COLO829 (cell line): ENCODE results near the gene UBXN10.

Experiments used
- DNase-seq: peaks from one replicate; pipeline ENCODE4 v3.0.0; 2012; ENCODE audit warnings: low spot score

The UBXN10 gene, protein sequence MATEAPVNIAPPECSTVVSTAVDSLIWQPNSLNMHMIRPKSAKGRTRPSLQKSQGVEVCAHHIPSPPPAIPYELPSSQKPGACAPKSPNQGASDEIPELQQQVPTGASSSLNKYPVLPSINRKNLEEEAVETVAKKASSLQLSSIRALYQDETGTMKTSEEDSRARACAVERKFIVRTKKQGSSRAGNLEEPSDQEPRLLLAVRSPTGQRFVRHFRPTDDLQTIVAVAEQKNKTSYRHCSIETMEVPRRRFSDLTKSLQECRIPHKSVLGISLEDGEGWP

GRCh38 chr1:20185834-20186782 lies at the start of gene UBXN10, which contains the start of gene PLA2G2C:
UBXN10 (plus strand) TSS chr1:20186096; CDS start chr1:20190562, 4,466 bp downstream.
PLA2G2C (minus strand) TSS chr1:20186518; CDS start chr1:20177363, 9,155 bp downstream.
- no peak for DNase-seq

GRCh38 chr1:20136249-20136648 lies 49.6 kb upstream of the UBXN10 start:
- no peak for DNase-seq

DNA sequence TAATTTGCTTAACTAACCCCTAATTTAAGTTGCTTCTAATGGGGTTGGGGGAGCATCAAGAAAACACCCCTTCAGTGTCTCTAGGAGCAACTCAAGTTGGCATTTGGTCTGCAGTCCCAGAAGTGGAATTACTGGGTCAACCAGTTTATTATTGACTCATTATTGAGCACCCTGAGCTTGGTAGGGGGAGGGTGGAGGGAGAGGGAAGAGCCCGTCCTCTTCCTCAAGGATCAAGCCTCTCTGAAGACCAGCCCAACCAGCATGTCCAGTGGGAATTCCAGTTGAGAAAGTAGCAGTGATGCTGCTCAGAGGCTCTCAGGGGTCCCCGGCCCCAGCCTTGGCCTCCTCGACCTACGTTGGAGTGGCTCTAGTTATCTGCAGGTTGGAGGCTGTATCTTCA lies 48.8 kb upstream of the UBXN10 start:
- DNase-seq, result no peak

DNA sequence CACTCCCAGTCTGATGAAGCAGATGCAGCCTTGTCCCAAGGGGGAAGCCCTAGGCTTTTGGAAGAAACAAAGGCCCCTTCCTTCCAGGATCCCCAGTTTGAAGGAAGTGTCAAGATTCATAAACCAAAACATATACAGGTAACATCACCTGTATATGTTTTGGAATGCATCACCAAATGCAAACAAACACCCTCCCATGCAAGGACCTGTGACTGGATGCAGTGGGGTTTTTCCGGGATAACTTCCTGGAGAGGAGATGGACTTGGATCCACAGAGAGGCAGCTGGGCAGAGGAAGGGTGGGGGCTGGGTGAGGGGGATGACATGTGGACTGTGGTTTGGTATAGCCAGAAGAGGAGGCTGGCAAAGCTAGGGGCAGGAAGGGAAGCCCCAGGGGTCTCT lies 48.3 kb upstream of the UBXN10 start:
- no peak for DNase-seq

GRCh38 chr1:20138346-20138745 lies 47.5 kb upstream of the UBXN10 start:
- no peak for DNase-seq

GRCh38 chr1:20138961-20139550 lies 46.8 kb upstream of the UBXN10 start, which contains the start of gene PLA2G2F:
PLA2G2F (plus strand) TSS chr1:20139323; CDS start chr1:20139428, 105 bp downstream.
- DNase-seq, result no peak

GRCh38 chr1:20139776-20140612 lies 45.9 kb upstream of the UBXN10 start:
- no peak for DNase-seq

DNA sequence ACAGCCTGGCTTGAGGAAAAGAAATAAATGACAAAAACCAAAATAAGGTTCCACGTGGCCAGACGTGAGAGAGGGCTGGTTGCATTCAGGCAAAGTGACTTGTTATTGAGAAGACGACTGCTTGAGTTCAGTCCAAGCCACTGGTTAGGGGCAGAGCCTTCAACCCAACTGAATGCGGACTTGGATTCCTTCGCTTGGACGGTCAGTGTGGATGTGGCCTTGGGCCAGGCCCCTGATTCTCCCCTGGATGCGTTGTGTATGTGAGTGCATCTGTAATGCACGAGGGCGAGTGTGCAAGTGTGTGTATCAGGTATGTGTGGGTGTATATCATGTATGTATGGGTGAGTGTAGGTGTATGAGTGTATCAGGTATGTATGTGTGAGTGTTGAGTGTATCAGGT lies 44.9 kb upstream of the UBXN10 start:
- no peak for DNase-seq

DNA sequence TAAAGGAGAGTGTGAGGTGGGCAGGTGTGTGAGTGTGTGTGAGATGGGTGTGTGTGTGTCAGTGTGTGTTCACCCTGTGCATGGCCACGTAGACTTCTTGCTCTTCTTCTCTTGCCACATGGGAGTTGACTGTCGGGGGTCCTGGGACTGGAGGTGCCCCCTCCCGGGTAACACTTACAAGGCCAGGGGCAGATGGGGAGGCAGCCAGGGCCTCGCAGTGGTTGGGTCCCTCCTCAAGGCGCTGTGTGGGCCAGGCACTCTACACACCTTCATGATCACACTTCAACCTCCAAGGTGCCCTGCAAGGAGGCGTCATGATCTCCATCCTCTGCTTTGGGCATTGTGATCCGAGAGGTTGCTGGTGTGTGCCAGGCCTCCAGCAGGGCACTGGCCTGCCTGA lies 44.4 kb upstream of the UBXN10 start:
- DNase-seq, result no peak

DNA sequence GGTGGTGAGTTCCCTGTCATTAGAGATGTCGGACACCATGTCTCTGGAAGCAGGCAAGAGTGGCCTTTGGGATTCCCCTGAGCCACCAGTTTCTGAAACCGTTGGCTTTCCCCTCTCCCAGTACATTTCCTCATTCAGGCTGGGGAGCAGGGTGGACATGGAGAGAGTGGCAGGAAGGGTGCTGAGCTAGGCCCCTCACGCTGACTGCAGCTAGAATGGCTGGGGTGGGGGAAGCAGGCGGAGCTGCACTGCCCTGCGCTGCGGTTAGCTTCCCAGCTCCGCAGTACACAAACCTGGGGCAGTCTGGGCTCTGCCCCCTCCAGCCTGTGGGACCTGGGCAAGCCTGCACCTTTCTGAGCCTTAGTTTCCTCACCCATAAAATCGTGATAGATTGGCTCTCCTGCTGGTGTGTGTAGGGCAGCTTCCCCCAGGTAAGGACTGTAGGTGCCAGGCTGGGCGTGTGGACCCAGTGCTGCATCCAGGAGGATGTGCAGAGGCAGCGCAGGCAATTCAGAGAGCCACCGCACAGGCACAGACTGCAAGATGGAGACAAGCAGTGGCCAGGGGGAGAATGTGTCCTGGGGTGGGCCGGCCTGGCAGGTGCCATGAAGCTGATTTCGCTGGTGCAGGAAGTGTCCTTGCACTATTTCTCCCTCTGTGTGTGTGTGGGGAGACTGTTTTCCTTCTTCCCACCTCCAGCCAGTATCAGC lies 43.7 kb upstream of the UBXN10 start:
- DNase-seq, result no peak

DNA sequence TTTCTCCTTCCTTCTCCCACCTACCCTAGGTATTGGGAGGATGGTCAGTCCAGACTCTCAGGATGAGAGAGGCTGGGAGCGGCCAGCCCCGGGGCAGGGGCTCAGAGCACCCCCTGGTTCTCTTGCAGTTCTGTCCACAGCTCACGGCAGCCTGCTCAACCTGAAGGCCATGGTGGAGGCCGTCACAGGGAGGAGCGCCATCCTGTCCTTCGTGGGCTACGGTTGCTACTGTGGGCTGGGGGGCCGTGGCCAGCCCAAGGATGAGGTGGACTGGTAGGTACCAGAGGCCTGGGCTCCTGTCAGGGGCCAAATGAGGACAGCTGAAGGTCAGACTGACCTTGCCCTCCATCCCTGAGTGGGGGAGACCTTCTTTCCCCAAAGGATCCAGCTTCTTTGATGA lies 42.6 kb upstream of the UBXN10 start:
- no peak for DNase-seq

GRCh38 chr1:20143734-20144565 lies 41.9 kb upstream of the UBXN10 start:
- no peak for DNase-seq

- DNase-seq, result no peak
Measured at GRCh38 chr1:20147846-20148570, 37.9 kb upstream of the UBXN10 start.

DNA sequence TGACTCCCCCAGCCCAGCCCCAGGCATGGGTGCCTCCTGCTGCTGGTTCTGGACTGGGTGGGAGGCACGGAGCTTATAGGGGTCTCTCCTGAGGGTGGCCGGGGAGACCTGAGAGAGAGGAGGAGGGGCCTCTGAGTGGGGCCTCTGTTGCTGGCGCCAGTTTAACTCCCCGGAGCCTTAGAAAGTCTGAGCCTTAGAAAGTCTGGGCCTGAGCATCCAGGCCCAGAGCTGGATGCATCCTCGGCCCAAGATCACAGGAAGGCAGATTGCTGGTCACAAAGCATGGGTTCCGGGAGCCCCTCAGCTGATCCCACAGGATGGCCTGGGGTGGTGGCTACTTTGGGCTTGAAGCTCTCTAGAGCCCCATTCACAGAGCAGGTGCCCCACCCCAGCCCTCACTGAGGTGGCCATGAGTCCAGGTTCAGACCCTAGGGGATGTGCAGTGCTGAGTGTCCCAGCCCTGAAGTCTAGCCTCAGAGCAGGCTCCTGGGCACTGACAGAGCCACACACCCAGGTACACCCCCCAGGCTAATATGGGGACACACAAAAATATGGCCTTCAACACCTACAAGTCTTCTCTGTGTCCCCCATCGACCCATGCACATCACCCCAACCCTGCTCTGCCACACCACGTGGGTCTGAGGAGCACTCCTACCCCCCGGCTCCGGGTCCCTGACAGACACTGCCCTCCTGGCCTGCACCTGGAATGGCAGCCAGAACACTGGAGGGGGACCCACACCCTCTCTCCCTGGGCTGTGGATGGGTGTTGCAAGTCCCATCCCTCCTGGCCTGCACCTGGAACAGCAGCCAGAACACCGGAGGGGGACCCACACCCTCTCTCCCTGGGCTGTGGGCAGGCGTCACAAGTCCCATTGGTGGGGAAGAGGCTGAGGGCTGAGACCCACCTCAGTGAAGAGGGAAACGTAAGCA lies 37.1 kb upstream of the UBXN10 start:
- no peak for DNase-seq

DNA sequence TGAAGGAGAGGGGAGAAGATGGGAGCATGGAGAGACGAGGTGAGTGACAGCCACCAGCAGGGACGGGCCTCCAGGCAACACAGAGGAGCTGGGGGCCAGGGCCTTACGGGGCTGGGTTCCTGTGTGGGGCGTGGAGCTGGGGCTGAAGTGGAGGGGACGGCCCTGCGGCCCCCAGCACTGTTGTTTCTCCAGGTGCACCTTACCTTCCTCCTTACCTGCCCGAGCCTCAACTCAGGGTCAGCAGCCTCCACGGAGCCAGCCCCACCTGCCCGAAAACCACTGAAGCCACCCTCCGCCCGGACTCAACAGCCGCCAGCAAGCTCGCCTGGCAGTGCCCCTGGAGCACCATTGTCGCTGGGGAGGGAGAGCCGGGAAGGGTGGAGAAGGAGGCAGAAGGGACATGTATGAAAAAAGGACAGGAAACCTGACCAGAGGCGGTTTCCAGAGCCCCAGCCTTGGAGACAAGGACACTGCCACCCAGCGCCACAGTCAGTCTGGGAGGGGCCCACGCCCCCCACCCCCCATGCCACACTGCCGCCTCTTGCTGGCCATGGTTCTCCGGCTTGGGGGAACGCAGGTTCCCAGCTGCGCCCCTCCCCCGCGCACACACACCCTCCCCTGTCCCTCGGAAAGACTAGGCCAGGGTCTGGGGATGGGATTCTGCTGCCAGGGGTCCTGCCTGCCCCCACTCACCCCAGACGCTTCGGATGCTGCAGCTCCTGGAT lies 36.1 kb upstream of the UBXN10 start:
- no peak for DNase-seq

DNA sequence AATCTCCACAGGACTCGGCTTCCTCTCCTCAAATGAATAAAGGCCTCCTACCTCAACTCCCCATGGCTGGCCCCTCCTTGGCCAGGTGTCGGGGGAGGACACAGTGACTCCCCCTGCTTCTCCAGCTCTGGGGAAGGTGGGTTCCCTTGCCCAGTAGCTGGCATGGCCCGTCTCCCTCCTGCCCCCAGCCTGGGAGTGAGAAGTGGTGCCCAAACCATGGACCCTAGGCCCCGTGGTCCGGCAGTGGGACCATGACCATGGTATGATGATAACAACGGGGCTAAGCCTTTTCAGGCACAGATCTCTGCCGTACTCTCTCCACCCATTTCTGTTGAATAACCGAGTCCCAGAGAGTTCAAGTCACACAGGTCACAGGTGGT lies 35.6 kb upstream of the UBXN10 start:
- no peak for DNase-seq

DNA sequence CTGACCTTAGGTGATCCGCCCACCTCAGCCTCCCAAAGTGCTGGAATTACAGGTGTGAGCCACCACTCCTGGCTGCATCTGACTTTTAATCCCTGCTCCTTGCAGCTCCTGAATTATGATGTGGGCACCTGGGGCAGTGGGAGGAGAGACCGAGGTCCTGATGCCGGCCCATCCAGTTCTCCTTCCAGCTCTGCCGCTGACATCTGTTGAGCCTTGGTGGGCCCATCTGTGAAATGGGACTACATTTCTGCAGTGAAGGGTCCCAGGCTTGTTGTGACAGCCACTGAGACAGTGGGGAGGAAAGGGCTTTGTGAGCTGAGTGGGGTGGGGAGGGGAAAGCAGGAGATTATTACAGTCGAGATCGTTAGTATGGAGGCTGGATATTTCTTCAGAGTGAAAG lies 34.9 kb upstream of the UBXN10 start:
- no peak for DNase-seq
